ENCODE measurements around the gene FAM163B.

The FAM163B gene

GRCh38 chr9:133609311-133610098 lies at the start of gene FAM163B:
Gene FAM163B, minus strand, starts transcription at chr9:133609389. Its CDS starts 29,166 bp downstream, at chr9:133580223.
- DNase-seq: no peak

DNA sequence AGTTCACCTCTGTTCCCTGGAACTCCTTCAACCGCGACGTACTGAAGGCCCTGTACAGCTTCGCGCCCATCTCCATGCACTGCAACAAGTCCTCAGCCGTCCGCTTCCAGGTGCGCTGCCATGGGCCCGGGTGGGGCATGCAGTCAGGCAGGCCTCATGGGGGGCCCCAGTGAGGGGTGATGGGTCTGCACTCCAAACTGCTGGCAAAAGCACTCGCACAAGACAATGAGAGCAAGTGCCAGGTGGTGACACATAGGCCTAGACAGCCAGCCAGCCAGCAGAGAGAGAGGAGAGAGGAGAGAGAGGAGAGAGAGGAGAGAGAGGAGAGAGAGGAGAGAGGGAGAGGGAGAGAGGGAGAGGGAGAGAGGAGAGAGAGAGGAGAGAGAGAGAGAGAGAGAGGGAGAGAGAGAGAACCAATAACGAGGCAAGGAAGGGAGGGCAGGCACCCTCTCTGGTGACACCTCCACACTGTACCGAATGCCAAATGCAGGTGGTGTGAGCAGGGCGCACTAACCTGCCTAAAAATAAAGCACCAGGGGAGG lies 48.0 kb upstream of the FAM163B start:
- no peak for DNase-seq

DNA sequence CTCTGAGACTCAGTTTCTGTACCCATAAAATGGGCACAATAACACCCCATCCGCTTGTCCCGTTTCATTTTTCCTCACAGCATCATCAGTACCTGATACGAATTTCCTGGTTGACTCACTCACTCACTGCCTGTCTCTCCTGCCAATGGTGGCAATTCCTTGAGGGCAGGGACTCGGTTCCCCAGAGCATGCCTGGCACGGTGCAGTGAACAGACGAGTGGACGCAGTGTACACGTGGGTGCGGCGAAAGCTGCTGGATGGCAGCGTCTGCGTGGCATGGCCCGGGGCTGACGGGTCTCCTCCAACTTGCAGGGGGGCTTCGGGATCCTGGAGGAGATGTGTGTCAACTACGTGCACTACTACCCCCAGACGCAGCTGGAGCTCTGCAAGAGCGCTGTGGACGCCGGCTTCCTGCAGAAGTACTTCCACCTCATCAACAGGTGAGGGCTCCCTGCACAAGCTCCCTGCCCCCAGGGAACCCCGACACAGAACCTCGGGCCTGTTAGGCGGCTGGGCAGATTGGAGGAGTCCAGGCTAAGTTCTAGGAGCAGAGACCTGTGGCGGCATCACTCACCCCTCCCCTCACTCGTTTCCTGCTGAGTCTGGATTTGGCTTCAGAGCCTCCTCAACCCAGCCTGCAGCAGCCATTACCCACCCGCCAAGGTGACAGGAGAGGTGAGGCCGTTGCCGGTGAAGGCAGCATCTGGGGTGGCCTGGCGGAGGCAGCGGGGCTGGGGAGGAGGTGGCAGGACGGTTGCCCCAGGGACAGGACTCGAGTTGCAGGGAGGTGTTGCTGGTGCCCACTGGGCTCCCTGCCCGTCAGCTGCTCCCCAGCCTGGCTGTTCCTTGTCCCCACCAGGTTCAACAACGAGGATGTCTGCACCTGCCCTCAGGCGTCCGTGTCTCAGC lies 47.3 kb upstream of the FAM163B start:
- DNase-seq: peak; percentile 31

GRCh38 chr9:133655701-133656100 lies 46.5 kb upstream of the FAM163B start:
- DNase-seq: no peak

DNA sequence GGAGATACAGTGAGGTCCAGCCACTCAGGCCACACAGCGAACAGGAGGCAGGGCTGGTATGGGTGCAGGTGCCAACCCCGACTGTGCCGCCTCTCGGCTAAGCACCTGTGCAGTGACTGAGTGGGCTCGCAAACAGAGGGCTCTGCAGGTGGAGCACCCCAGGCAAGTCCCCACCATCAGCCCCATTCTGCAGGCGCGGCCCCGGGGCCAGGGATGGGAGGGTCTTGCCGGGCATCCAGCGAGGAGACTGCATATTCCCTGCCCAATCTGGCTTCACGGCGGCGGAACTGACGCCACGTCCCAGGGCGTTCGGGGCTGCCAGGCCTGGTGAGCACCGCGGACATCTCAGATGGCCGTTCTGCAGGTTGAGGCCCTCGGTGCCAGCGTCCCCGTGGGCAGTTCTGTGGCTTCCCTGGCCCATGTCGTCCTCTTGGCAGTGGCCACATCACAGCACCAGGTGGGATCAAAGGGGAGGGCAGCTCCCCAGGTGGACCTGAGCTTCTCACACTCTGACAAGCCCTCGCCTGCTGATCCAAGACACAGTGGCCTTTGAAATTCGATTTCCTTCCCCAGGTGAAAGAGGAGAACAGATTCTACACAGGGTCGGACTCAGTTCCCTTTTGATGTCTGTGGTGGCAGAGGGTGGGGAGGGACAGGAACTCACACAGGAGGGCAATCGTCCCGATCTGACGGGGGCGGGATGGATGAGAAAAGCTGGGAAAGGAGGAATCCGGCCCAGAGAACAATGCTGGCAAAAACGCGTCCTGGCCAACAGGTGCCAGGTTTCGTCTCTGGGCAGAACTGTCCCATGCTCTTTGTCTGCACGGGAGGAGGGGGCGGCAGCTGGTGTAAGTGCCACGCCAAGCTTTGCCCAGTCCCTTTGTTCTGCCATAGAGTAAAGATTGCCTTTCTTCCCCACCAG lies 45.8 kb upstream of the FAM163B start:
- DNase-seq: no peak

DNA sequence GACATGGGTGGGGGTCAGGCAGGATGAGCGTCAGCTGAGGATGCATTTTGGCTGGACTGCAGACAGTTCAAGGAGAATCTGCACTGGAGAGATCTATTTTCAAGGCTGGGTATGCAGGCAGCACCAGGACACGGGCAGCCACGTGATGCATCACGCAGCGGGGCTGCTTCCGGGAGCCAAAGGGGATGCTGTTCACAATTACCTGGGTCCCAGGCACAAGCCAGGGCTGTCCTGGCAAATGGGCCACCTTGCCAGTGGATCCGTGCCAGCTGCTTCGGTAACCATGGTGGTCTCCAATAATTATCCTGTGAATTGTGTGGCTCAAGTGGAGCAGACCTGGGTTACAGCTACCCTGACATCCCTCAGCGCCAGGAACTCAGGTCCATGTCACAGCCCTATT lies 44.4 kb upstream of the FAM163B start:
- no peak for DNase-seq

DNA sequence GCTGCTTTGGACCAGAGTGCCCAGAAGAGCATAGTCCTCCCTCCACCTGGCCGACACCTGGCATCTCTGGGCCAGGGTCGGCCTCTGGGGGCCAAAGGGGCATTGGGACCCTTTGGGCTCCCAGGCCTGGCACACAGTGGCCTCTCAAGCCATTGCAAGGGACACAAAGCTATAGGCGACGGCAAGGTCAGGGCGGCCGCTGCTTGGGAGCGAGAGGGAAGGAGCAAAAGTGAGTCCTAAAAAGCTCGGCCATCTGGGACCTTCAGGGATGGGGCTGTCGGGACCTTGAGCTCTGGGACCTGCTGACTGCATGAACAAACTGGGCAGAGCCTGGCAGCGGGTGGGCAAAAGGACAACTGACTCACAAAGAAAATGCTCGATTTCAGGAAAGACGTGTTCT lies 40.8 kb upstream of the FAM163B start:
- no peak for DNase-seq

DNA sequence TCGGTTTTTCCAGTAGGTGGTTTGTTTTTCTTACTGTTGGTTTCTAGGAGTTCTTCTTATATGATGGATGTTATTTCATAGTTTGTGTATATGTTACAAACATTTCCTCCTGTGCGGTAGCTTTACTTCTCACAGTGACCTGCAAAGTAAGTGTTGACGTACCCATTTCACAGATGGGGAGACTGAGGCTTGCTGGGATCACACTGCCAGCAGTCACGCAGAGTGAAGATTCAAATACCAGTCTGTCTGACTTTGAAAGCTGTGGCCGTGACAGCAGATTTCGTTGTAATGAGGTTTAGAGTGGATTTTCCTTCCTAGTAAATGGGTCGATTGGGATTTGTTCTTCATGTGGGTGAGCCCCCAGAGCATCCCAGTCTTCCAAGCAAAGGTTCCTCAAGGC lies 40.0 kb upstream of the FAM163B start:
- DNase-seq: no peak

- DNase-seq: no peak
Measured at GRCh38 chr9:133647765-133648469, 38.7 kb upstream of the FAM163B start.

DNA sequence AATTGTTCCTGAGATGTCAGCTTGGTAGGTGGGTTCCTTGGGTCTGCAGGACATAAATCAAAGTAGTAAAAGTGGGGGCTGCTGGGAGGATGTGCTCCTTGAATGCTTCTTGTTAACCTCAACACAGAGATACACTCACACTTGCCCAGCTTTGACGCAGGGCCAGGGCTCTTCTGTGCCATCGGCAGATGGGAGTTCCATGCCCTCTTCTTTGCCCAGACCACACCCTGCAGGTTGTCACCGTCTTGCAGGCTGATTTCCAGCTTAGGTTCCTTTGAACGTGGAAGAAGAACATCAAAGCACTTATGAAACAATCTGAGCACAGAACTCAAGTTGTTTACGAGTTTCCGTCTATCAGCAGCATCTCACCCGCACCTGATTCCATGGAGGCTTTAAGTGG lies 38.0 kb upstream of the FAM163B start:
- no peak for DNase-seq

- no peak for DNase-seq
Measured at GRCh38 chr9:133645021-133645765, 36.0 kb upstream of the FAM163B start.

- DNase-seq: no peak
Measured at GRCh38 chr9:133643978-133644760, 35.0 kb upstream of the FAM163B start.

- no peak for DNase-seq
Measured at GRCh38 chr9:133643362-133643755, 34.2 kb upstream of the FAM163B start.

GRCh38 chr9:133642708-133643361 lies 33.6 kb upstream of the FAM163B start:
- no peak for DNase-seq

- DNase-seq: no peak
Measured at GRCh38 chr9:133641861-133642595, 32.8 kb upstream of the FAM163B start.

- no peak for DNase-seq
Measured at GRCh38 chr9:133641396-133641655, 32.1 kb upstream of the FAM163B start.

DNA sequence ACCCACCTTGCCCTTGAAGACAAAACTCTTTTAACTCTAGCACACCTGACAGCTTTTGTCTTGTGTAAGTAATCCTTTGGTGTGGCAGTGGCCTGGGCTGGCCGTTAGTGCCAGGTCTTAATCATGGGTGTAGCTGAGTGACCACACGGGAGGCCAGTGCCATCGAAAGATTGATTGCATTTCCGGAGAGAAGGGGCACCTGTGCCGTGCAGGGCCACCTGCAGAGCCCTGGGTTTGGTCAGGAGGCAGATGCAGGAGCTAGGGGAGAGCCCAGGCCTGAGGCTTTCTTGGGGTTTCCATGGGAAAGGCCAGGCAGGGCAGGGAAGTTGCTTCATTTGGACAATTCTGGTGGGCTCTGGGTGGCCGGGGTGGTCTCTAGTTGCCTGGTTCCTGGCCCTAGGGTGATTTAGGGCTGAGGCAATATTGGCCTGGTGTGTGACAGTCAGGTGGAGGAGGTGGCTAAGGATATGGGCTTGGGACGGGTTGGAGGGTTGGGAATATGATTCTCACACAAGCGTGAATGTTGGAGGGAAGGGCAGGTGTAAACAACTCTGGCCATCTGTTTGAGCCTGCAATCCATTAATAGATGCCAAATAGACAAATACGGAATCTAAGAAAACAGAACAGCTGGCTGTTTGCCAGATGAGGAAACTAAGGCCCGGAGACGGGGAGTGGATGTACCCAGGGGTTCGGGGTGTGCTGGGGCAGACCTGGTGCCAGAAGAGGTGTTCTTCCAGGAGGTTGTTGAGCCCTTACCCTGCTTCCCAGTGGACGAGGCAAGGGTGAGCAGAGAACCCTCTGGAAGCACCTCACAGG lies 31.6 kb upstream of the FAM163B start:
- DNase-seq: no peak

GRCh38 chr9:133640160-133640559 lies 31.0 kb upstream of the FAM163B start:
- no peak for DNase-seq

Measured in CD4-positive, alpha-beta T cell treated with Interferon gamma for 1 hour (primary cell).